NT2/D1 (cell line): ENCODE measurements around the gene METTL25B.

ENCODE experiments used
- SUZ12 ChIP-seq: IDR thresholded peaks from 2 replicates; pipeline ENCODE4 v1.6.1; 2011; ENCODE audit not compliant: insufficient read length, insufficient read depth; ENCODE audit errors: extremely low read depth
- YY1 ChIP-seq: IDR thresholded peaks from 2 replicates; pipeline ENCODE4 v1.6.1; 2011; ENCODE audit not compliant: insufficient read length, insufficient read depth
- ZNF274 ChIP-seq: IDR thresholded peaks from 2 replicates; pipeline ENCODE4 v1.6.1; 2011; ENCODE audit warnings: mild to moderate bottlenecking, low read depth, low read length

- TF ChIP-seq ZNF274, result no peak
- TF ChIP-seq SUZ12, result no peak
- TF ChIP-seq YY1, result no peak
Observed at GRCh38 chr1:156725683-156726280, 2.5 kb upstream of the METTL25B start.
